ENCODE measurements around the gene MYO10. TPM values are rescaled to one million over a fixed set of nuclear protein-coding genes. Genes with fewer than 3 reads are reported as not detected.
A peak's percentile ranks its signal among the peaks of the same experiment; 100 is the strongest.
"Not testable (repeated sequence)": the region's sequence is repeated elsewhere in the genome, so short reads cannot be mapped to it uniquely, and the experiment has no call there.

MYO10 gene
- total RNA-seq: 25.3 TPM

- FAIRE-seq (no peak), DNase-seq (ENCODE audit: low spot score in 2 of 2) (peak; percentile 78 to 84)
Measured at GRCh38 chr5:16936150-16936988, at the start of gene MYO10. Gene MYO10 (minus strand): TSS chr5:16936288. CDS start chr5:16935808, 480 bp downstream.

GRCh38 chr5:16985304-16985703 lies 49.2 kb upstream of the MYO10 start:
- not testable (repeated sequence) for DNase-seq (ENCODE audit: low spot score in 2 of 2); FAIRE-seq

- no peak for DNase-seq (ENCODE audit: low spot score in 2 of 2)
- FAIRE-seq: no peak
Measured at GRCh38 chr5:16983972-16984371, 47.9 kb upstream of the MYO10 start.

- FAIRE-seq: no peak
- DNase-seq (ENCODE audit: low spot score in 2 of 2): no peak
Measured at GRCh38 chr5:16983022-16983639, 47.0 kb upstream of the MYO10 start.

GRCh38 chr5:16981700-16982099 lies 45.6 kb upstream of the MYO10 start:
- DNase-seq (ENCODE audit: low spot score in 2 of 2): no peak
- no peak for FAIRE-seq

- DNase-seq (ENCODE audit: low spot score in 2 of 2) (no peak), FAIRE-seq (no peak)
Measured at GRCh38 chr5:16980983-16981382, 44.9 kb upstream of the MYO10 start.

GRCh38 chr5:16978296-16978695 lies 42.2 kb upstream of the MYO10 start:
- no peak for DNase-seq (ENCODE audit: low spot score in 2 of 2)
- no peak for FAIRE-seq

GRCh38 chr5:16976625-16977008 lies 40.5 kb upstream of the MYO10 start:
- DNase-seq (ENCODE audit: low spot score in 2 of 2) (no peak), FAIRE-seq (no peak)

- FAIRE-seq (no peak), DNase-seq (ENCODE audit: low spot score in 2 of 2) (no peak)
Measured at GRCh38 chr5:16975950-16976624, 40.0 kb upstream of the MYO10 start.

GRCh38 chr5:16974981-16975380 lies 38.9 kb upstream of the MYO10 start:
- no peak for FAIRE-seq

GRCh38 chr5:16970826-16971225 lies 34.7 kb upstream of the MYO10 start:
- no peak for FAIRE-seq

More at GRCh38 chr5:16974981-16975380, 38.9 kb upstream of the MYO10 start:
- DNase-seq (ENCODE audit: low spot score in 2 of 2): no peak

GRCh38 chr5:16970260-16970659 lies 34.2 kb upstream of the MYO10 start:
- DNase-seq (ENCODE audit: low spot score in 2 of 2) (no peak), FAIRE-seq (no peak)

More at GRCh38 chr5:16970826-16971225, 34.7 kb upstream of the MYO10 start:
- DNase-seq (ENCODE audit: low spot score in 2 of 2): no peak

- FAIRE-seq: no peak
- no peak for DNase-seq (ENCODE audit: low spot score in 2 of 2)
Measured at GRCh38 chr5:16965581-16965980, 29.5 kb upstream of the MYO10 start.

- FAIRE-seq: no peak
Measured at GRCh38 chr5:16963821-16964220, 27.7 kb upstream of the MYO10 start.

GRCh38 chr5:16961131-16961530 lies 25.0 kb upstream of the MYO10 start:
- DNase-seq (ENCODE audit: low spot score in 2 of 2) (no peak), FAIRE-seq (no peak)

More at GRCh38 chr5:16963821-16964220, 27.7 kb upstream of the MYO10 start:
- no peak for DNase-seq (ENCODE audit: low spot score in 2 of 2)

- FAIRE-seq (no peak), DNase-seq (ENCODE audit: low spot score in 2 of 2) (no peak)
Measured at GRCh38 chr5:16957304-16958196, 21.5 kb upstream of the MYO10 start.

GRCh38 chr5:16953729-16954128 lies 17.6 kb upstream of the MYO10 start:
- FAIRE-seq (no peak), DNase-seq (ENCODE audit: low spot score in 2 of 2) (no peak)

GRCh38 chr5:16952968-16953671 lies 17.0 kb upstream of the MYO10 start:
- no peak for DNase-seq (ENCODE audit: low spot score in 2 of 2)
- FAIRE-seq: no peak

- DNase-seq (ENCODE audit: low spot score in 2 of 2): no peak
- FAIRE-seq: no peak
Measured at GRCh38 chr5:16946725-16947124, 10.6 kb upstream of the MYO10 start.

Measured in frontal cortex (tissue), 4 donors.